Keratinocyte (primary cell): ENCODE measurements around the gene IFI16. TPM values are rescaled to one million over a fixed set of nuclear protein-coding genes. Genes with fewer than 3 reads are reported as not detected.
A peak's percentile ranks its signal among the peaks of the same experiment; 100 is the strongest.

Experiments
- DNase-seq: peaks from one replicate; pipeline ENCODE4 v3.0.0-alpha.2; 2011; ENCODE audit warnings: low read depth, missing footprints, low spot score
- FAIRE-seq: peaks from 2 replicates; lab custom pipeline; 2011; peaks lifted over from hg19 to GRCh38; lab: Jason Lieb, UNC
- H2AFZ ChIP-seq: 2 replicates; pipeline ENCODE4 v1.6.0; 2012; ENCODE audit warnings: low read length, control low read depth, inconsistent platforms; ENCODE audit not compliant: control insufficient read depth
- H3K27ac ChIP-seq: 2 replicates; pipeline ENCODE4 v1.5.1; 2011; ENCODE audit warnings: low read length; ENCODE audit not compliant: control insufficient read depth, insufficient read depth
- H3K27me3 ChIP-seq: 3 replicates; pipeline ENCODE4 v1.6.0; 2011; ENCODE audit warnings: low read length; ENCODE audit not compliant: control insufficient read depth, insufficient read depth; ENCODE audit errors: extremely low read depth
- H3K36me3 ChIP-seq, 2 experiments: 2 replicates in 1 of 2; 3 replicates in 1 of 2; pipeline ENCODE4 v1.5.1; 2011; ENCODE audit warnings: low read length in 2 of 2, mild to moderate bottlenecking in 1 of 2; ENCODE audit not compliant: control insufficient read depth in 2 of 2, insufficient read depth in 2 of 2; ENCODE audit errors: extremely low read depth in 1 of 2
- H3K4me1 ChIP-seq: 3 replicates; pipeline ENCODE4 v1.5.1; 2011; ENCODE audit warnings: low read length; ENCODE audit not compliant: control insufficient read depth, insufficient read depth; ENCODE audit errors: extremely low read depth
- H3K4me2 ChIP-seq: 3 replicates; pipeline ENCODE4 v1.6.0; 2011; ENCODE audit warnings: low read depth, low read length; ENCODE audit not compliant: control insufficient read depth, insufficient read depth; ENCODE audit errors: extremely low read depth
- H3K4me3 ChIP-seq, 3 experiments: fragments of 200-600 bp in 1 of 3; sonication (generic) in 1 of 3; 2 replicates in 2 of 3; 3 replicates in 1 of 3; pipeline ENCODE4 v1.5.1; 2011 to 2016; ENCODE audit warnings: low read length in 3 of 3, mild to moderate bottlenecking in 3 of 3, control low read depth in 2 of 3, inconsistent platforms in 1 of 3, low read depth in 1 of 3, mixed read lengths in 1 of 3, mixed run types in 1 of 3, moderate library complexity in 1 of 3; ENCODE audit not compliant: control insufficient read depth in 2 of 3, insufficient read depth in 2 of 3; ENCODE audit errors: extremely low read depth in 1 of 3
- H3K79me2 ChIP-seq: 2 replicates; pipeline ENCODE4 v1.6.0; 2012; ENCODE audit warnings: low read length; ENCODE audit not compliant: control insufficient read depth, insufficient read depth
- H3K9ac ChIP-seq: 3 replicates; pipeline ENCODE4 v1.6.0; 2011; ENCODE audit warnings: low read length; ENCODE audit not compliant: control insufficient read depth, insufficient read depth; ENCODE audit errors: extremely low read depth
- H3K9me1 ChIP-seq: 3 replicates; pipeline ENCODE4 v1.6.0; 2011; ENCODE audit warnings: low read length; ENCODE audit not compliant: control insufficient read depth, insufficient read depth; ENCODE audit errors: extremely low read depth
- H3K9me3 ChIP-seq: 2 replicates; pipeline ENCODE4 v1.5.1; 2012; ENCODE audit warnings: low read depth, low read length; ENCODE audit not compliant: control insufficient read depth
- H4K20me1 ChIP-seq: 3 replicates; pipeline ENCODE4 v1.6.0; 2011; ENCODE audit warnings: low read length; ENCODE audit not compliant: control insufficient read depth, insufficient read depth; ENCODE audit errors: extremely low read depth
- CTCF ChIP-seq, 3 experiments: IDR thresholded peaks in 1 of 3; conservative IDR thresholded peaks in 1 of 3; optimal IDR thresholded peaks in 1 of 3; 2 replicates in 2 of 3; 3 replicates in 1 of 3; pipeline versions ENCODE3 to v1.5.1; 2011; ENCODE audit warnings: low read length in 3 of 3, mild to moderate bottlenecking in 3 of 3, moderate library complexity in 2 of 3, control low read depth in 1 of 3, inconsistent platforms in 1 of 3; ENCODE audit not compliant: insufficient read depth in 2 of 3; ENCODE audit errors: extremely low read depth in 1 of 3
- EZH2 ChIP-seq: IDR thresholded peaks from one replicate; pipeline ENCODE4 v1.6.1; 2012; ENCODE audit warnings: inconsistent platforms, mild to moderate bottlenecking, low read length, moderate library complexity
- dilution Hi-C: fragments of 300-500 bp; cut with MboI; formaldehyde crosslinking; loops from one replicate; pipeline ENCODE4 v1.7.0; 2020; ENCODE audit warnings: low sequenced_read_pairs; ENCODE audit not compliant: extremely low pct_ligation_motif_present
- polyA plus RNA-seq, 5 experiments: library from polyadenylated mRNA; depleted of rRNA in 3 of 5; stranded (reverse) in 3 of 5; stranded (forward) in 1 of 5; unstranded in 1 of 5; fragments of >200 nt; gene quantifications; 1 replicate in 1 of 5; 2 replicates in 3 of 5; 3 replicates in 1 of 5; pipeline versions ENCODE4 v1.2.1 to v1.2.3, GENCODE V29; 2011 to 2012; ENCODE audit warnings: missing spikeins in 2 of 5, low read depth in 1 of 5, low replicate concordance in 1 of 5

The IFI16 gene
- polyA plus RNA-seq, 1 donor (not counting 4 experiments of a cell fraction or from before 2014, with no cell fraction given) = 193 TPM

DNA sequence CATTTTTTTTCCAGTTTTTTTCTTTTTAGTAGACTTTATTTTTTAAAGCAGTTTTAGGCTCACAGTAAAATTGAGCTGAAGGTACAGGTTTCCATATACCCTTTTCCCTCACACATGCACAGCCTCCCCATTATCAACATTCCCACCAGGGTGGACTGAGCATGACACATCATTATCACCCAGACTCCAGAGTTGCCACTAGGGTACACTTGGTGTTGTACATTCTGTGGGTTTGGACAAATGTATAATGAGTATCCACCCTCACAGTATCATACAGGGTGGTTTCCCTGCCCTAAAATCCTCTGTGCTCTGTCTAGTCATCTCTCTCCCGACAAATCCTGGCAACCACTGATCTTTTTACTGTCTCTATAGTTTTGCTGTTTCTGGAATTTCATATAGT is 69.8 kb downstream of the IFI16 start:
- Histone ChIP-seq H4K20me1 (no peaks in the 10 kb centered on the region), H3K27me3 (no peaks in the 10 kb centered on the region), H3K79me2 (no peaks in the 10 kb centered on the region), H3K4me2 (no peak overlapping the region), H3K9me1 (no peaks in the 10 kb centered on the region), H3K9ac (no peak overlapping the region), H3K4me3 (no peak overlapping the region), H3K36me3 (no peaks in the 10 kb centered on the region), H3K27ac (no peak overlapping the region), H2AFZ (no peak overlapping the region), H3K9me3 (no peaks in the 10 kb centered on the region), H3K4me1 (no peaks in the 10 kb centered on the region)
- FAIRE-seq (no peak), DNase-seq (no peak)
- dilution Hi-C loops = no loop called here
- TF ChIP-seq EZH2 (no peak), CTCF (optimal IDR thresholded peaks at IDR 0.05 in 1 of 3, IDR thresholded peaks at IDR 0.05 in 1 of 3, conservative IDR thresholded peaks at IDR 0.05 in 1 of 3; ENCODE audit: extremely low read depth in 1 of 3, insufficient read depth in 2 of 3, low read length in 3 of 3) (peak in 1 of 3 experiments; percentile 4)

GRCh38 chr1:159081626-159082025 is 71.9 kb downstream of the IFI16 start:
- Histone ChIP-seq H4K20me1 (no peaks in the 10 kb centered on the region), H3K36me3 (no peaks in the 10 kb centered on the region), H3K27me3 (no peaks in the 10 kb centered on the region), H2AFZ (no peak overlapping the region), H3K4me1 (no peaks in the 10 kb centered on the region), H3K79me2 (no peaks in the 10 kb centered on the region), H3K9me1 (no peaks in the 10 kb centered on the region), H3K4me3 (no peak overlapping the region), H3K27ac (no peak overlapping the region), H3K9ac (no peak overlapping the region), H3K4me2 (no peak overlapping the region), H3K9me3 (no peaks in the 10 kb centered on the region)
- dilution Hi-C loops = no loop called here
- DNase-seq (no peak), FAIRE-seq (no peak)
- no peak for TF ChIP-seq EZH2
- no peak for TF ChIP-seq CTCF (optimal IDR thresholded peaks at IDR 0.05 in 1 of 3, IDR thresholded peaks at IDR 0.05 in 1 of 3, conservative IDR thresholded peaks at IDR 0.05 in 1 of 3; ENCODE audit: extremely low read depth in 1 of 3, insufficient read depth in 2 of 3, low read length in 3 of 3)
